Right atrium auricular region (tissue), 2 donors: ENCODE results near the gene KCTD15. TPM values are rescaled to one million over a fixed set of nuclear protein-coding genes. Genes with fewer than 3 reads are reported as not detected.

Source experiments
- DNase-seq: peaks from one replicate; pipeline ENCODE4 v3.0.0-alpha.2; 2019; ENCODE audit warnings: low spot score
- H3K27ac ChIP-seq, 2 donors: fragments of 200-600 bp; sonication (generic); 1 replicate in 1 of 2; 2 replicates in 1 of 2; pipeline ENCODE4 v1.5.1; 2016 to 2019
- H3K27me3 ChIP-seq, 2 donors: fragments of 200-600 bp; sonication (generic); one replicate each; pipeline versions ENCODE4 v1.5.1 to v1.6.0; 2017 to 2019
- H3K36me3 ChIP-seq: fragments of 200-600 bp; sonication (generic); one replicate; pipeline ENCODE4 v1.5.1; 2016
- H3K4me1 ChIP-seq, 2 donors: fragments of 200-600 bp; sonication (generic); one replicate each; pipeline versions ENCODE4 v1.5.1 to v1.6.0; 2017 to 2019
- H3K4me3 ChIP-seq, 2 donors: fragments of 200-600 bp; sonication (generic); 1 replicate in 1 of 2; 2 replicates in 1 of 2; pipeline ENCODE4 v1.5.1; 2017 to 2019; ENCODE audit warnings: mild to moderate bottlenecking in 1 of 2, moderate library complexity in 1 of 2
- H3K9me3 ChIP-seq, 2 donors: fragments of 200-600 bp; sonication (generic); one replicate each; pipeline ENCODE4 v1.5.1; 2019
- total RNA-seq, 2 donors: library from RNA; depleted of rRNA; stranded (reverse); fragments of >200 nt; gene quantifications; one replicate each; pipeline ENCODE4 v1.1.0, GENCODE V29; 2016
- TF ChIP-seq, protein P1 (sequence below), 2 donors: fragments of 200-600 bp; sonication (generic); IDR thresholded peaks; one replicate each; pipeline ENCODE4 v1.5.1; 2019; ENCODE audit warnings: antibody characterized with exemption in 2 of 2

Gene KCTD15
- total RNA-seq, 2 donors from 2014 or later = 8.6 to 24.4 TPM

DNA sequence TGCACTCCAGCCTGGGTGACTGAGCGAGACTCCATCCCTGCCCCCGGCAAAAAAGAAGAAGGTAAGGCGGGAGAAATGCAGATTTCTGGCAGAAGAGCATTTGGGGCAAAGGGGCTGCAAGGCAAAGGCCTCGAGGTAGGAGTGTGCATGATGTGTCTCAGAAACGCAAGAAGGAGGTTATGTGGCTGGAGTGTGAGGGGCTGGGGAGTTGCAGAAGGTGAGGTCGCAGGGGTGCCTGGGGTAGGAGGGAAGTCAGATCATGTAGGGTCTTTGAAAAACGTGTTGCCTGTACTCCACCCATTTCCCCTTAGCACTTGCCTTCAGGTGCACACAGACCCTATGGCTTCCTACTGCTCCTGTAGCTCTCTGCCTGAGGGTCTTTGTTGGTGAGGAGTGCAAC lies 29.9 kb downstream of the KCTD15 start:
- H3K27ac ChIP-seq = no peak overlapping the region
- H3K36me3 ChIP-seq = no peaks in the 10 kb centered on the region
- H3K4me1 ChIP-seq = no peaks in the 10 kb centered on the region
- no peaks in the 10 kb centered on the region for H3K27me3 ChIP-seq
- no peak overlapping the region for H3K4me3 ChIP-seq
- TF ChIP-seq, protein P1, sequence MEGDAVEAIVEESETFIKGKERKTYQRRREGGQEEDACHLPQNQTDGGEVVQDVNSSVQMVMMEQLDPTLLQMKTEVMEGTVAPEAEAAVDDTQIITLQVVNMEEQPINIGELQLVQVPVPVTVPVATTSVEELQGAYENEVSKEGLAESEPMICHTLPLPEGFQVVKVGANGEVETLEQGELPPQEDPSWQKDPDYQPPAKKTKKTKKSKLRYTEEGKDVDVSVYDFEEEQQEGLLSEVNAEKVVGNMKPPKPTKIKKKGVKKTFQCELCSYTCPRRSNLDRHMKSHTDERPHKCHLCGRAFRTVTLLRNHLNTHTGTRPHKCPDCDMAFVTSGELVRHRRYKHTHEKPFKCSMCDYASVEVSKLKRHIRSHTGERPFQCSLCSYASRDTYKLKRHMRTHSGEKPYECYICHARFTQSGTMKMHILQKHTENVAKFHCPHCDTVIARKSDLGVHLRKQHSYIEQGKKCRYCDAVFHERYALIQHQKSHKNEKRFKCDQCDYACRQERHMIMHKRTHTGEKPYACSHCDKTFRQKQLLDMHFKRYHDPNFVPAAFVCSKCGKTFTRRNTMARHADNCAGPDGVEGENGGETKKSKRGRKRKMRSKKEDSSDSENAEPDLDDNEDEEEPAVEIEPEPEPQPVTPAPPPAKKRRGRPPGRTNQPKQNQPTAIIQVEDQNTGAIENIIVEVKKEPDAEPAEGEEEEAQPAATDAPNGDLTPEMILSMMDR (IDR thresholded peaks at IDR 0.05) = no peak
- DNase-seq = peak; percentile 23
- H3K9me3 ChIP-seq = no peaks in the 10 kb centered on the region

DNA sequence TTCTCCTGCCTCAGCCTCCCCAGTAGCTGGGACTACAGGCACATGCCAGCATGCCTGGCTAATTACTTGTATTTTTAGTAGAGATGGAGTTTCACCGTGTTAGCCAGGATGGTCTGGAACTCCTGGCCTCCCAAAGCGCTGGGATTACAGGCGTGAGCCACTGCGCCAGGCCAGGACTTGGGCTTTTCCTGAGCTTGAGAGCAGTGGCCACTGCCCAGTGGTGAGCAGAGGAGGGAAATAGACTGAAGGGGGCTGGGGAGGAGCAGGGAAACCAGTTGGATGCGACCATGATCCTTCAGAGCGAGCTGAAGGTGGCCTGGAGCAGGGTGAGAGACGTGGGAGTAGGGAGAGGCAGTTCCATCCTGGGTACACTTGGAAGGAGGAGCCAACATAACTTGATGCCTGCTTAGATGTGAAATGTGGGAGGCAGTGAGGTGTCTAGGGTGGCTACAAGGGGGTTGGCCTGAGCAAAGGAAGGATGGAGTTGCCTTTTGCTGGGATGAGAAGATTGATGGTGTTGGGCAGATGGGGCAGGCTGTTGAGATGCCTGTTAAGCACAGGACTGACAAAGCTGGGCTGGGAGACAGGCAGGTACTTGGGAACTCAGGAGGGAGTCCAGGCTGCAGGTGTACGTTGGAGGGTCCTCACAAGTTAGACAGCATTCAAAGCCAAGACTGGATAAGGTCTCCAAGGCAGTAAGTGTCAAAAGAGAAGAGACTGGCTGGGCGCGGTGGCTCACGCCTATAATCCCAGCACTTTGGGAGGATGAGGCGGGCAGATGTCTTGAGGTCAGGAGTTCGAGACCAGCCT lies 31.8 kb downstream of the KCTD15 start:
- Histone ChIP-seq H3K27ac (no peak overlapping the region), H3K36me3 (no peaks in the 10 kb centered on the region)
- DNase-seq = peak; percentile 32

DNA sequence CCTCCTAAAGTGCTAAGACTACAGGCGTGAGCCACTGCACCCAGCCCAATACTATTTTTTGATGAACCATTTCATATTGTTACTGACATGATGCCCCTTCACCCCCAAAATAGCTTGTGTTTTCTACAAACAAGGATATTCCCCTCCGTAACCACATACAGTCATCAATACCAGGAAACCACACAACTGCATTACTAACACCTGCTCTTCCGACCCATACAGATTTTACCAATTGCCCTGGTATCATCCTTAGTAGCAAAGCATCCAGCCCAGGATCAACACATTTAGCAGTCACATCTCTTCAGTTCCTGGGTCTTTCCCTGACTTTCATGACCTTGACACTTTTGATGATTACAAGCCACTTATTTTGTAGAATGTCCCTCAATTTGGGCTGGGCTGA lies 33.6 kb downstream of the KCTD15 start:
- Histone ChIP-seq H3K27me3 (no peaks in the 10 kb centered on the region), H3K9me3 (no peaks in the 10 kb centered on the region), H3K4me1 (no peaks in the 10 kb centered on the region), H3K36me3 (no peaks in the 10 kb centered on the region), H3K27ac (no peak overlapping the region), H3K4me3 (no peak overlapping the region)
- no peak for DNase-seq
- TF ChIP-seq, protein P1 (IDR thresholded peaks at IDR 0.05) = no peak

More for the DNA sequence above, 31.8 kb downstream of the KCTD15 start:
- TF ChIP-seq, protein P1 (IDR thresholded peaks at IDR 0.05) = no peak
- no peak overlapping the region for H3K4me3 ChIP-seq
- H3K27me3 ChIP-seq = no peaks in the 10 kb centered on the region
- no peaks in the 10 kb centered on the region for H3K4me1 ChIP-seq
- H3K9me3 ChIP-seq = no peaks in the 10 kb centered on the region

DNA sequence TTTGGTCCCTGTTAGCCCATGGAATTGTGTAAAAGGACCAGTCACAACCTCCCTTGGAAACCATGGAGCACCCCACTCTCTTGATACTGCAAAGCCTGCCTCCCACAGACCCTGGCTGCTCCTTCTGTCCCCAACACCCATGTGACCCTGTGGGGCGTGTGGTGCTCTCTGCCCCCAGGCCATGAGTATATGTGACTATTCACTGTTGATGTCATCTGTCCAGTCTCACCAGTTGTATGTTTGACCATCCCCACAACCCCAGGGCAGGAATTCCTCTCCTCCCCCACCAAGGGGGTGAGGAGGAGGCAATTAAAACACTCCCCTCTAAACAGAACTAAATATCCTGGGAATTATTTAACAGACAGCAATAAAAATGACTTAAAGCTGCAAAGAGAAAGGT lies 35.2 kb downstream of the KCTD15 start:
- DNase-seq = peak; percentile 50
- TF ChIP-seq, protein P1 (IDR thresholded peaks at IDR 0.05) = no peak
- H3K4me3 ChIP-seq = no peak overlapping the region

DNA sequence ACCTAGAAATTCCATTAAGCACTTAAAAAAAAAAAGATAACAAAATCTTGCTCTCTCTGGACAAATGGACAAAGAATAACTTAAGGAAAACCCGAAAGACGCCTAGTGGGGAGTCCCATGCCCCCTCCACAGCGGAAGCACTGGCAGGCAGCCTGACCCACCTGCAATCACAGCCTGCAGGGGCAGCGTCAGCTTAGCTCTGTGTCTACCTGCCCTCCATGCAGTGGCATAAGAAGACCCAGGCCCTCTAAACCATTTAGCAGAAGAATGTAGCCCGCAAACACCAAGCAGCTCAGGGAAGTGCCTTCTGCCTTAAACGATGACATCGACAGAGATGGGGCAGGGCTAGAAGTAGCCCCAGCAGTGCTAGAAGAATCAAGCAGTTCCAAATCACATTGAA lies 36.0 kb downstream of the KCTD15 start:
- DNase-seq = no peak
- H3K27me3 ChIP-seq = no peaks in the 10 kb centered on the region
- no peaks in the 10 kb centered on the region for H3K4me1 ChIP-seq
- no peaks in the 10 kb centered on the region for H3K9me3 ChIP-seq
- no peak overlapping the region for H3K4me3 ChIP-seq
- H3K27ac ChIP-seq = no peak overlapping the region
- TF ChIP-seq, protein P1 (IDR thresholded peaks at IDR 0.05) = no peak
- H3K36me3 ChIP-seq = no peaks in the 10 kb centered on the region

More for the DNA sequence above, 35.2 kb downstream of the KCTD15 start:
- H3K27me3 ChIP-seq = no peaks in the 10 kb centered on the region
- no peaks in the 10 kb centered on the region for H3K9me3 ChIP-seq
- no peak overlapping the region for H3K27ac ChIP-seq
- H3K4me1 ChIP-seq = no peaks in the 10 kb centered on the region
- no peaks in the 10 kb centered on the region for H3K36me3 ChIP-seq

DNA sequence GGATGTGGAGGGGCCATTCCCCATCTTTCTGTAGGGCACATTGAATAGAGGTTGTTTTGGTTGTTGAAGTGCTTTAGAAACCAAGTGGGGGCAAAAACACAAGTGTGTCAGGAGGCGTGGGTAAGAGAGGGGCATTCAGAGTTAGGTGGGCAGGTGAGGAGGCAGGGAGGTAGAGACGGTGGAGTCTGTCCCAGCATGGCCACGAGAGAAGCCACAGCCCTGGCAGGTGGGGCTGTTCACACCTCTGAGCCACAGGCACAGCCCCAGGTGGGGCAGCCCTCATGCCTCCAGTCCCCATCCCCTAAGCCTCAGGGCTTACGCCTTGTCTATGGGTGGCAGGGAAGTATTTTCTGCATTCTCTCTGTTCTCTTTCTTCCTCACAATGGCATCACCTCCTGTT lies 43.7 kb downstream of the KCTD15 start:
- DNase-seq = no peak
- TF ChIP-seq, protein P1 (IDR thresholded peaks at IDR 0.05) = no peak
- H3K9me3 ChIP-seq = no peaks in the 10 kb centered on the region

More for the DNA sequence above, 43.7 kb downstream of the KCTD15 start:
- H3K27ac ChIP-seq = no peak overlapping the region
- no peaks in the 10 kb centered on the region for H3K36me3 ChIP-seq
- H3K27me3 ChIP-seq = no peaks in the 10 kb centered on the region
- no peaks in the 10 kb centered on the region for H3K4me1 ChIP-seq
- no peak overlapping the region for H3K4me3 ChIP-seq
